Stimulated activated CD4-positive, alpha-beta T cell treated with anti-CD3 and anti-CD28 coated beads, Interleukin-4, amount 100 ng/mL, for 1 hour (primary cell): ENCODE measurements around the gene PIEZO1.
A peak's percentile ranks its signal among the peaks of the same experiment; 100 is the strongest.

Experiments
- DNase-seq: peaks from one replicate; pipeline ENCODE4 v3.0.0-alpha.2; 2020

Gene PIEZO1

DNA sequence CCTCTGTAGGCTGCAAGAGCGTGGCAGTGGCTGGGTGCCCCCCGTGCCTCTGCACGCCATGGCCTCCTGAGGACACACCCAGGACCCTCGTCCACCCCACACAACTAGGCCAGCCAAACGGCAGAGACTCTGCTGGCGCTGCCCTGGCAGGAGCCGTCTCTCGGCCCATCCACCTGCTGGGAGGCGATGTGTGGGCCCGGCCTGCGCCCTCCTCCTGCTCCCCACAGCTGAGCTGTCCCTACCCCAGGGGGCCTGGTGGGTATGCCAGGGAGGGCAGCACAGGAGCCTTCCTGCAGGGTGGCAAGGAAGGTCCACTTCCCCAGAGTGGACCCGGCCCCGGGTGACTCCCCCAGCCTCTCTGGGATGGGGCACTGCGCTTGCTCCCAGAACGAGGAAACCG is 85.8 kb downstream of the PIEZO1 start:
- no peak for DNase-seq

- no peak for DNase-seq
Measured at GRCh38 chr16:88698646-88699045, 86.4 kb downstream of the PIEZO1 start.

DNA sequence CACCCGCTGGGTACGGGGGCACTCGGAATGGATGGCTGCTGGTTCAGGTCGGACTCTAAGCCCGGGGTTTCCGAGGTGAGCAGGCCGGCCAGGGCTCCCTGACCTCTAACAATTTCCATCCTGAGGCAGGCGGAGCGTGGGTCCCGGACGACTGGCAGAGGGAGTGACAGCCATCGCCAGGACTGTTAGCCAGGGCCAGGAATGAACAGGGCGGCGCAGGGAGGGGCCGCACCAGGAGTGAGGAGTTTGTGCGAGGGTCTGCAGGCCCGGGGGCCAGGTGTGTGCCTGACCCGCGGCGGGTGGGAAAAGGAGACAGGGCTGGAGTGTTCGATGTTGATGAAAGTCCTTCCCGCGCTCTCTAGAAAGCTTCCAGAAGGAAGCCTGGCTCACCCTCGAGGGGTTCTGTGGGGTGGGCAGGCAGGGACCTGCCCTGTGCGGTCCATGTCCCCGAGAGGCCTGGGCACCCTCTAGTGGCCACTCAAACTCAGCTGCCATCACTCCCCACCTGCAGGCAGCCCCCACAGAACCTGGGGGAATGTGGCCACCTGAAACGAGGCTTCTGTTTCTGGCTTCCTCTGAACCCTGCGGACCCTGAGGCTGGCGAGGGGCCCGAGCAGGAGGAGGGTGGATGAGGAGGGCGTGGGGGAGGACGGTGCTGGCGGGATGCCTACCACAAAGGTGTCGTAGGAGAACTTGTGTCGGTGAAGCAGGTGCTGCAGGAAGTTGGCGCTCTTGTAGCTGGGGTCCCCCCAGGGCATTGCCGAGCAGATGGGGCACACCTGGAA is 87.0 kb downstream of the PIEZO1 start:
- DNase-seq = peak; percentile 30

- DNase-seq = no peak
Measured at GRCh38 chr16:88697116-88697830, 87.7 kb downstream of the PIEZO1 start.

- DNase-seq = no peak
Measured at GRCh38 chr16:88696441-88696840, 88.6 kb downstream of the PIEZO1 start.

DNA sequence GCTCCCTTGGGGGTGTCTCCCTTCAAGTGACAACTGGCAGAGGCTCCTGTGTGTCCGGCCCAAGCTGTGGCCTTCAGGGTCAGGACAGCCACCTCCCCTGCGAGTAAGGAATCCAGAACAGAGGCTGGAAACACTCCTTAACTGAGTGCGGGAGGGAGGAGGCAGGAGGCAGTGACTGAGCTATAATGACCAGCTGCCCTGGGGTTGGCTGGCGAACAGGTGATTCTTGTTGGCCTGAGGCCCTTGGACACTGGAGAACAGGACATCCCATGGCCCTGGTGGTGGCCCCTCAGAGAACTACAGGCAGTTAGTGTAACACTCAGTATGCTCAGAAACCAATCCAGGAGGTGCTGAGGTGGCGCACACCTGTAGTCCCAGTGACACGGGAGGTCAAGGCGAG is 89.3 kb downstream of the PIEZO1 start:
- no peak for DNase-seq

DNA sequence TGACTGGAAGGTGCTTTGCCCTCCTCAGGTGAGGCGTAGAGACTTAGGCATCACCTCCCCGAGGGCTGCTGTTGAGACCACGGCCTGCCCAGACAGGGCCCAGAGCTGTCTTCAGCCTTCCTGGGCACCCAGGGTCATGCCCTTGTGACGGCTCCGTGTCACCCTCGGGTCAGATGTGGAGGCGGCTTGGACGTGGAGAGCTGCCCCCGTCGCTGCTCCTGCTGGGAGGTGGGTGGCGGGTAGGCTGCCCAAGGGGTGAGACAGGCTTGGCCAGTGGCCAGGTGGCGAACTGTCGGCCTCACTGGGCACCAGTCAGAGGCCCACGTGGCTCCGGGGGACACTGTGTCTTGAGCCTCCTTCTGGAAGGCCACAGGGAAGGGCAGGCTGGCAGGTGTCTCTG is 89.8 kb downstream of the PIEZO1 start:
- DNase-seq = no peak

DNA sequence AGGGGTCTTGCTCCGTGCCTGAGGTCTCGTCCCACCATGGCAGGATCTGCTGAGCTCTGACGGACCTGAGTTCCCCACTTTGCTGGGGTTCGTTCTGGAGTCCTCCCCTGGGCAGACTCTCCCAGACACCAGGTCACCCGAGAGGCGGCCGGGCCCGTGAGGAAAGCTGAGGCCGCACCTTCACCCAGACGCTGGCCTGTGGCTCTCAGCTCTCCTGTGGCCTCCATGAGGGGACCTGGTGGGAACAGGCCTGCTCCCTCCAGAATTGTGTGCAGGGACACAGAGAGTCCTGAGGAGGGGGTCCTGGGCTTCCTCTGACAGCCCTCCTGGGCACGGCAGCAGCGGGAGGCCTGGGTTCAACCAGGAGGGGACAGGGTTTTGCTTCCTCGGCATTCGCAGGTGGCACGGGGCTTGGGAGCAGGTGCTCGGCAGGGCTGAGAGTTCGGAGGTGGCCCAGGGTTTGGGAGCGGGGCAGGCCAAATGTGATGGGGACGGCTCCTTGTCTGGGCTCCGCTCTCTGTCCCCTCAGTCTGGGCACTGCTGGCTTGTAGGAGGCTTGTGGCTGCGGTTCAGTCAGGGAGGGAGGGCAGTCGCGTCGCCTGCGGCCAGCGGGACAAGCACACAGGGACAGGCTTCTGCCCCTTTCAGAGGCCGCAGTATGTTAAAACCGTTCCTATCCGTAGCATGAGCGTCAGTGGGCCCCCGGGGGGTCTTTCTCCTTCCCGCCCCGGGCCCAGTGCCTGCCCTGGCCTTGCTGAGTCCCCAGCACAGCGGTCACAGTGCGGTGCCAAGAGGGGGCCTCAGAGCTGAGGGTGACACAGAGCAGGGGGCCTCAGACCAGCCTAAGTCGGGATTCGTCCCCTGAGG is 90.6 kb downstream of the PIEZO1 start:
- DNase-seq = no peak

GRCh38 chr16:88693420-88694177 is 91.4 kb downstream of the PIEZO1 start:
- no peak for DNase-seq

GRCh38 chr16:88692861-88693260 is 92.2 kb downstream of the PIEZO1 start:
- DNase-seq = no peak

- DNase-seq = no peak
Measured at GRCh38 chr16:88691924-88692560, 93.0 kb downstream of the PIEZO1 start.

DNA sequence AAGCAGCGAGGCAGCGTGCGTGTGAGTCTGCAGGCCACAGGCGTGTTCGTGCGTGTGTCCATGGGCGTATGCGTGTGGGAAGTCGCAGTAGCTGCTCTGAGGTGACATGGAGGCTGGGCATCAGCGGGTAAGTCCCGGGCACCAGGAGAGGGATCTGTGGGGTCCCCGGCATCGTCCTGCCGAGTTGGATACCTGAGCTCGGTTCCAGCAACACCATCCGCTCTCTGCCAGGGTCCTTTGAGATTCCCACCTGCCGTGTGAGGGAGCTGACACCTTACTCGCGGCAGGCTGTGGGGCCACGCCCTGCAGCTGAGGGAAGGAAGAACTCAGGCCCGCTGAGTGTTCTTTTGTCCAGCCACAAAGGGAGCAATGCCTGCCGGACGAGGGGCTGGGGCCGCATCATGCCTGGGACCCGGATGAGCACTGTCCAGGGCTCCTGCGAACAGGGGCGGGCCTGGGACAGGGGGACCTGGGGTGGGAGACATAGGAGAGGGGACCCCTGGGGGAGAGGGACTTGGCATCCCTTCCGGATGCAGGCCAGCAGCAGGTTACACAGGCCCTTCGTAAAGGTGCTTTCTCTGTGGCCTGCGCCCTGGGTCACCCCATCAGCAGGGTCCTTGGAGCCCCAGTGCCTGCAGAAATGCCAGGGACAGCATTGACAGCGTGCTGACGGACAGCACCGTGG is 93.7 kb downstream of the PIEZO1 start:
- DNase-seq = no peak

DNA sequence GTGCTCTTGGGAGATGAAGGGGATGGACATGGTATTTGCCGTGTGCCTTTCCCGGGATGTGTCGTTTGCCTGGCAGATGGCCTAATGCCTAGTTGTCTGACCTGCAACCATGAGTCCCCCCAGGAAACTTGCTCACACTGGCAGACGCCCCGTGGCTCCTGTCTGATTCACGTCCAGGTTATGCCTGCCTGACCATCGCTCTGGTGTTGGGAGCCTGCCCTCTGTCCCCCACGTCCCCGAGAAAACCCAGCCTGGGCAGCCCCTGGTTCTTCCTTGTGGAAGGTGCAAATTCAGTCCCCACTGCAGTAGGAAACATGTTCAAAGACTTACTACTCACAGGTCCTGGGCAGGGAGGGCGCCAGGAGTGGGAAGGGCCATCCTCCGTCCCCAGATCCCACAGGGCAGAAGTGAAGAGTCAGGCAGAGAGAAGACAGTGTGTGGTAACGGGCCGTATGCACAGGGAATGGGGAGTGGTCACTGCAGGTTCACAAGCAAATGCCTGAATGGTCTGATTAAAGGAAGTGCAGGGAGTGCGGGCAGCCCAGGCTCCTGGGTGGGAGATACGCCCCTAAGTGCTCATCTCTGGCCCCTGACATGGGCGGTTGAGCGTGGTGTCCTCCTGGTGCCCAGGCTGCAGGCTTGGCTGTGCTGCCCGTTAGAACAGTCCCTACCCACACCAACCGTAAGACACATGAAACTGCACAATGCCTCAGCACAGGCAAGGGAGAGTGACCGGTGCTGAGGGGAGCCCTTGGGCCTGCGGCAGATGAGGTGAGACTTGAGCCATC is 94.5 kb downstream of the PIEZO1 start:
- no peak for DNase-seq

DNA sequence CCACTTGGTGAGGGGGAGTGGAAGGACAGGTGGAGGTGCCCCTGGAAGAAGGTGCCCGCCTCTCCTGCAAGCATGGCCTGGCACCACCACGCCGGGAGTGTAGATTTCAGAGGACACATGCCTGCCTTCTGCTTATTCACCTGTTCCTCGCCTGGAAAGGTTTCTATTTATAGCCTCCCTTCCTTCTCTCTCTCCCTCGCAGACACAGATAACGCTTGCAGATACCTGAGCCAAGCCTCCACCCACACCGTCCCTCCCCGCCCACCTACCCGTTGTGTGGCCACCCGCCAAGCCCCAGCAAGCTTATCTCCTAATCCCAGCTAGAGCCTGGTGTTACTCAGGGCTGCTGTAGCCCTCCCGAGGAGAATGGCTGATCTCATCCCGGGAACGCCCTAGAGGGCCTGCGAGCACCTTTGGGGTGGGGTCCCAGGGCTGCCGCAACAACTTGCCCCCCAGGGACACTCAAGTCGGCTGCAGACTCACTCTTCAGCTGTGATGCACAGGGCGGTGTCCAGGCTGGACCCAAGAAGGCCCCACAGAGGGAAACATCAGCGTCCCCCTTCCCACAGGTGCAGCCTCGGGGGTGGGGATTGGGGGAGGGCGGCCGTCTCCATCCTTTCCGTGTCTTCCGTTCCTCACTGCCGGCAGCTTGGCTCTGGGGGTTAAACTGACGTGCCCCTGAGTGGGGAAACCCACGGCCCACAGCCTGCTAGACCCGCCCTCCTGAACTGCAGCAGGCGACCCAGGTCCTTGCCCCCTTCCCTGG is 96.8 kb downstream of the PIEZO1 start:
- DNase-seq = no peak

GRCh38 chr16:88687676-88688012 is 97.4 kb downstream of the PIEZO1 start:
- no peak for DNase-seq

DNA sequence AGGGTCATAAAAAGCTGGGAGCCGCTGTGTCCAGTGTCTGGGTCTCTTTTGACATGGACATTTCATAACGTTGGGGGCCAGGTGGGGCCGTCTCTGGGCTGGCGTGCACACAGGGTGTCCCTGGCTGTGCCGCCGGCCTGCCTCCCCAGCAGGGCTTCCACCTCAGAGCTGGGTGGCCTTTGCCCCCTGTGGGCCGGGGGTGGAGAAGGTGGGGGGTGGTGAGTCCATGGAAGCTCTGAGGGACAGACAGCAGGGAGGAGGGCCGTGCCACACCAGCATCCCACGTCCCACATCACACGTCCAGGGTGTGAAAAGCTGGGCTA is 97.8 kb downstream of the PIEZO1 start:
- no peak for DNase-seq

DNA sequence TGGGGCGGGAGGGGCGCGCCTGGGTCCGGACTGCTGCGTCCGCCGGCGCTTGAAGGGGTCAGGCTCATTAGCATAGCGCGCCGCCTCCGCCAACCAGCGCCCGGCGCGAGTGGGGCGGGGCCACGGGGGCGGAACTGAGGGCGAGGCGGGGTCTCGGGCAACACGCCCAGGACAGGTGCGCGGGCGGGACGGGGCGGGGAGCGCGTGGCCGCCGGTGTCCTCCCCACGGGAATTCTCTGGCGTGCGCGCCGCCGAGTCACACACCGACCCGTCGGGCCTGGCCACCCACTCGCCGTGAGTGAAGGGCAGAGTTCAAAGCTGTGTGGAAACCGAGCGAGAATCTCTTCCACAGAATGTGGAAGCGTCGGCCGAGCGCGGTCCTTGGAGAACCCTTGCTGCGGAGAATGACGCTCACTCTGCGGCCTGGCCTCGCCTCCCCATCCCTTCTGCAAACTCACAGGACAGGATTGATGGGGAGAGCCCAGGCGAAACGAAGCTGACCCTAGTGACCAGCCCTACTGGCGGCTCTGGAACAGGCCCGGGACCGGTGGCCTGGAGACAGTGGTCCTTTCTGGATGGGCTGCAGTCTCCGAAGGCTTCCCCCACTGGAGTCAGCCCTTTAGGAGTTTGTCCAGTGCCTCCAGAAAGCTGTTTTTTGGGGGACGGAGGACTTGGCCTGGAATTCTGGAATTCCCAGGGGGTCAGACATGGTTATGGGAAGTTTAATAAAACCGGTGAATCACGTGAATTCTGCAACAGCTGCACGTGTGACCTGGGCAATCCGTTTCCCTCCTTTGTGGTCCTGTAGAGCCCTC is 98.4 kb downstream of the PIEZO1 start, which contains the start of gene SNAI3:
SNAI3 (minus strand) TSS at position 69 of the 815 bp plus-strand sequence. CDS start 101 bp downstream, outside the sequence.
- peak; percentile 87 for DNase-seq

DNA sequence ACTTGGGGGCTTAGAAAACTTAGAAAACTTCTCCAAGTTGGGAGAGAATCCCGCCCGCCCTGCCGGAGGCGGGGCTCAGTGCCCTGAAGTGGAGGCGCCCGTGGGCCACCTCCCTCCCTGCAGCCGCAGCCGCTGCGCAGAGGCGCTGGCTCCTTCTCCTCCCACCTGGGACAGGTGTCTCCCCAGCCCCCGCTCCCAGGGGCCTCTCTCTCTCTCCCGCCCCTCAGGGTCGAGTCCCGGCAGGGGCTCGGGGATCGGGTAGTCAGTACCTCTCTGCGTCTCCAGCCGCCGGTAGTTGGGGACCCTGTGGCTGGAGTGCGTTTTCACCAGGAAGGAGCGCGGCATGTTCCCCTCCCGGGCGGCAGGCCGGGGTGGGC is 99.0 kb downstream of the PIEZO1 start:
- DNase-seq = peak; percentile 54
